Hepatocyte (in vitro differentiated cells): ENCODE data around the gene PHYKPL. TPM values are rescaled to one million over a fixed set of nuclear protein-coding genes. Genes with fewer than 3 reads are reported as not detected.
"Not testable (repeated sequence)": the region's sequence is repeated elsewhere in the genome, so short reads cannot be mapped to it uniquely, and the experiment has no call there.

Experiments used
- DNase-seq: peaks from one replicate; pipeline ENCODE4 v3.0.0-alpha.2; 2016; ENCODE audit warnings: low spot score
- H2AFZ ChIP-seq: fragments of 200-600 bp; sonication (generic); 2 replicates; pipeline ENCODE4 v1.6.0; 2016; ENCODE audit warnings: antibody characterized with exemption, mild to moderate bottlenecking
- H3K27ac ChIP-seq: fragments of 200-600 bp; sonication (generic); 2 replicates; pipeline ENCODE4 v1.5.1; 2016; ENCODE audit warnings: mild to moderate bottlenecking
- H3K27me3 ChIP-seq: fragments of 200-600 bp; sonication (generic); 2 replicates; pipeline ENCODE4 v1.6.1; 2016
- H3K36me3 ChIP-seq: fragments of 200-600 bp; sonication (generic); replicated peaks from 2 replicates; pipeline ENCODE4 v1.5.1; 2016; ENCODE audit warnings: low read depth; ENCODE audit not compliant: insufficient read depth
- H3K4me1 ChIP-seq: fragments of 200-600 bp; sonication (generic); 2 replicates; pipeline ENCODE4 v1.5.1; 2016; ENCODE audit warnings: mild to moderate bottlenecking, moderate library complexity; ENCODE audit not compliant: insufficient read depth
- H3K4me2 ChIP-seq: fragments of 200-600 bp; sonication (generic); 2 replicates; pipeline ENCODE4 v1.6.0; 2016
- H3K4me3 ChIP-seq: fragments of 200-600 bp; sonication (generic); 2 replicates; pipeline ENCODE4 v1.5.1; 2016; ENCODE audit warnings: mild to moderate bottlenecking
- H3K79me2 ChIP-seq: fragments of 200-600 bp; sonication (generic); 2 replicates; pipeline ENCODE4 v1.6.0; 2017; ENCODE audit warnings: mild to moderate bottlenecking
- H3K9me2 ChIP-seq: fragments of 200-600 bp; sonication (generic); replicated peaks from 2 replicates; pipeline ENCODE4 v1.6.0; 2017; ENCODE audit warnings: mild to moderate bottlenecking; ENCODE audit not compliant: insufficient read depth
- H3K9me3 ChIP-seq: fragments of 200-600 bp; sonication (generic); 2 replicates; pipeline ENCODE4 v1.5.1; 2016; ENCODE audit warnings: low read depth, mild to moderate bottlenecking
- H4K20me1 ChIP-seq: fragments of 200-600 bp; sonication (generic); 2 replicates; pipeline ENCODE4 v1.6.0; 2016; ENCODE audit warnings: mild to moderate bottlenecking; ENCODE audit not compliant: insufficient read depth, poor library complexity, severe bottlenecking
- EZH2 ChIP-seq: fragments of 200-600 bp; sonication (generic); IDR thresholded peaks from 2 replicates; pipeline ENCODE4 v1.6.1; 2016; ENCODE audit warnings: antibody characterized with exemption, mild to moderate bottlenecking, borderline replicate concordance
- EZH2phosphoT487 ChIP-seq: fragments of 200-600 bp; sonication (generic); IDR thresholded peaks from one replicate; pipeline ENCODE4 v1.6.1; 2018; ENCODE audit warnings: antibody characterized with exemption, mild to moderate bottlenecking, low read depth, moderate library complexity; ENCODE audit not compliant: unreplicated experiment, severe bottlenecking
- WGBS: methylation state at CpG from one replicate; pipeline ENCODE4 v1.1.6; 2016; ENCODE audit warnings: low lambda C conversion rate; ENCODE audit errors: missing lambda C conversion rate; 5-methylcytosine and 5-hydroxymethylcytosine counted together
- polyA plus RNA-seq: library from polyadenylated mRNA; unstranded; fragments of >200 nt; fragmentation: Nextera tagmentation; extraction: Ambion mirVana; gene quantifications from 2 replicates; pipeline ENCODE4 v1.2.1, GENCODE V29; 2016
- total RNA-seq: library from RNA; depleted of rRNA; stranded (reverse); fragments of >200 nt; gene quantifications from 2 replicates; pipeline ENCODE4 v1.2.3, GENCODE V29; 2014
- TF ChIP-seq, protein P1 (sequence below): fragments of 200-600 bp; sonication (generic); IDR thresholded peaks from 2 replicates; pipeline ENCODE4 v1.5.1; 2016; ENCODE audit warnings: antibody characterized with exemption, mild to moderate bottlenecking; ENCODE audit not compliant: poor library complexity

The PHYKPL gene
- total and polyA plus RNA-seq, 2 experiments from 2014 or later: 40.3 to 60.0 TPM

DNA sequence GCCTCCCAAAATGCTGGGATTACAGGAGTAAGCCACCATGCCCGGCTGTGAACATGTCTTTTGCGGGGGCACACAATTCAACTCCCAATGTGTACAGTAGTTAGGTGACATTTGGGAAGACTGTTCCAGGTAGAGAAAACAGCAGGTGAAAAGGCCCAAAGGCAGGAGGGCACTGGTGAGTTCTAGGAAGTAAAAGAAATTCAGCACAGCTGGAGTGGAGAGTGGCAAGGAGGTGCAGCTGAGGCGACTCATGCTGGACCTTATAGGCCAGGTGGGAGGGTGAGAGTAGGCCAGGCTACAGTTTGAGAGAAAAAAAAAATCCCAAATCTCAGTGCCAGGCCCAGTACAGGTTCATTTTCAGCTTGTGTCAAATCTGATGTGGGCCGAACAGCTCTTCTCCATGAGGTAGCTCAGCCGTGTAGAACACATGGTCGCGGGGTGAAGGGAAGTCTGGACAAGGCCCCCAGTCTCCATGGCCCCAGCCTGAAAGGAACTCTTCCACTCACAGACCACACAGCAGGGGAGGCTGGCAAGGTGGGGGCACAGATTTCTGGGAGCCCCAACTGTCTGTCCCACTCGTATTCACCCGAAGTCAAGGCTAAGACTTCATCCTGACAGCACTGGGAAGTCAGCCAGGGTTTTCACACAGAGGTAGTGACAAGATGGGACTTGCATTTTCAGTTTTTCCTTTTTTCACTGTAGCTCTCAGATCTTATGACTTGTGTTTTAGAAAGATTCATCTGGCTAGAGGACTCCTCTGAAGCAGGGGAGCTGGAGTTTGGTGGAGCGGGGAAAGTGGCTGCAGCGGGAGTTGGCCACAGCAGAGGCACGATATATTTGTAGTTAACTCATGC, 32.8 kb downstream of the PHYKPL start:
- Histone ChIP-seq H3K36me3 (no peaks in the 10 kb centered on the region), H4K20me1 (no peaks in the 10 kb centered on the region), H3K9me2 (no peaks in the 10 kb centered on the region), H3K4me1 (no peaks in the 10 kb centered on the region), H3K4me2 (no peak overlapping the region), H3K79me2 (peaks cover 2% of the 10 kb centered on the region), H3K27me3 (no peaks in the 10 kb centered on the region), H2AFZ (no peak overlapping the region), H3K4me3 (no peak overlapping the region), H3K9me3 (no peaks in the 10 kb centered on the region), H3K27ac (no peak overlapping the region)
- DNase-seq: no peak
- WGBS: 89% methylated on average over 12 of the region's 12 CpGs
- TF ChIP-seq, protein P1, sequence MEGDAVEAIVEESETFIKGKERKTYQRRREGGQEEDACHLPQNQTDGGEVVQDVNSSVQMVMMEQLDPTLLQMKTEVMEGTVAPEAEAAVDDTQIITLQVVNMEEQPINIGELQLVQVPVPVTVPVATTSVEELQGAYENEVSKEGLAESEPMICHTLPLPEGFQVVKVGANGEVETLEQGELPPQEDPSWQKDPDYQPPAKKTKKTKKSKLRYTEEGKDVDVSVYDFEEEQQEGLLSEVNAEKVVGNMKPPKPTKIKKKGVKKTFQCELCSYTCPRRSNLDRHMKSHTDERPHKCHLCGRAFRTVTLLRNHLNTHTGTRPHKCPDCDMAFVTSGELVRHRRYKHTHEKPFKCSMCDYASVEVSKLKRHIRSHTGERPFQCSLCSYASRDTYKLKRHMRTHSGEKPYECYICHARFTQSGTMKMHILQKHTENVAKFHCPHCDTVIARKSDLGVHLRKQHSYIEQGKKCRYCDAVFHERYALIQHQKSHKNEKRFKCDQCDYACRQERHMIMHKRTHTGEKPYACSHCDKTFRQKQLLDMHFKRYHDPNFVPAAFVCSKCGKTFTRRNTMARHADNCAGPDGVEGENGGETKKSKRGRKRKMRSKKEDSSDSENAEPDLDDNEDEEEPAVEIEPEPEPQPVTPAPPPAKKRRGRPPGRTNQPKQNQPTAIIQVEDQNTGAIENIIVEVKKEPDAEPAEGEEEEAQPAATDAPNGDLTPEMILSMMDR: no peak
- TF ChIP-seq EZH2 (no peak), EZH2phosphoT487 (no peak)

DNA sequence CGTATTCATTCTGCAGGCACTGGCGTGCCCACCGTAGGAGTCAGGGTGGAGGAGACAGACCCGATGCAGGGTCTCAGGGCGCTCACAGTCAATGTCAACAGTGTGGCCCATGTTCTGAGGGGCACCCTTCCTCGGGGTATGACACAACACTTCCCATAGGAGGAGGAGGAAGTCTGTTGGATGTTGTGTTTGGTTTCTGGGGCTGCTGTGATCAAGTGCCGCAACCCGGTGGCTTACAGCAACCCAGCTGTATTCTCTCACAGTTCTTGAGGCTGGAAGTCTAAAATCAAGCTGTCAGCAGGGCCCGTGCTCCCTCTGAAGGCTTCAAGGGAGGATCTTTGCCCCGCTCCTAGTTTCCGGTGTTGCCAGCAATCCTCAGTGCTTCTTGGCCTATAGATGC, 33.9 kb downstream of the PHYKPL start:
- Histone ChIP-seq H3K79me2 (no peaks in the 10 kb centered on the region), H3K27ac (no peak overlapping the region), H2AFZ (no peak overlapping the region), H3K9me2 (no peaks in the 10 kb centered on the region), H3K4me3 (no peak overlapping the region), H3K4me2 (no peak overlapping the region), H4K20me1 (no peaks in the 10 kb centered on the region), H3K27me3 (no peaks in the 10 kb centered on the region), H3K36me3 (no peaks in the 10 kb centered on the region), H3K4me1 (no peaks in the 10 kb centered on the region), H3K9me3 (no peaks in the 10 kb centered on the region)
- WGBS: 88% methylated on average over 11 of the region's 11 CpGs
- no peak for TF ChIP-seq EZH2
- TF ChIP-seq EZH2phosphoT487: no peak
- TF ChIP-seq, protein P1: no peak
- no peak for DNase-seq

DNA sequence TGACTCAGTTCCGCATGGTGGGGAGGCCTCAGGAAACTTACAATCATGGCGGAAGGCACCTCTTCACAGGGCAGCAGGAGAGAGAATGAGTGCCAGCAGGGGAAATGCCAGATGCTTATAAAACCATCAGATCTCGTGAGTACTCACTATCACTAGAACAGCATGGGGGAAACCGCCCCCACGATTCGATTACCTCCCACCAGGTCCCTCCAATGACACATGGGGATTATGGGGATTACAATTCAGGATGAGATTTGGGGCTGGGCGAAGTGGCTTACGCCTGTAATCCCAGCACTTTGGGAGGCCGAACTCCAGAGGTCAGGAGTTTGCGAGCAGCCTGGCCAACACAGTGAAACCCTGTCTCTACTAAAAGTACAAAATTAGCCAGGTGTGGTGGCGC, 34.5 kb downstream of the PHYKPL start:
- WGBS: 76% methylated on average over 11 of the region's 11 CpGs

DNA sequence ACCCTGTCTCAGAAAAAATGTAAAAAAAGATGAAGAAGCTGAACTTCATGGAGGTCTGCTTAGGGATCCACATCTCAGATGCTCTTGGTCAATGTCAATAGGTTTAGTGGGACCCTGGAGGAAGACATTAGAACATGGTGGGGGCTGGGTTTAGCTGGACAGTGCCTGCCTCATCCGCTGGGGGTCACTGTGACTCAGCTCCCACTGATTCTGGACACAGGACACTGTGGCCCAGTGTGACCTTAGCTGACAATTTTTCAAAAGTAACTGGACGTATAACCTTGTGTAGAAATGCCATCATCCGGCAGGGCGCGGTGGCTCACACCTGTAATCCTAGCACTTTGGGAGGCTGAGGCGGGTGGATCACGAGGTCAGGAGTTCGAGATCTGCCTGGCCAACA, 35.6 kb downstream of the PHYKPL start:
- no peaks in the 10 kb centered on the region for H3K9me2 ChIP-seq
- H3K79me2 ChIP-seq: no peaks in the 10 kb centered on the region
- H3K36me3 ChIP-seq: no peaks in the 10 kb centered on the region
- H3K4me1 ChIP-seq: no peaks in the 10 kb centered on the region
- H3K4me3 ChIP-seq: no peak overlapping the region
- no peak overlapping the region for H2AFZ ChIP-seq
- 84% methylated on average over 8 of the region's 8 CpGs for WGBS
- H3K27me3 ChIP-seq: no peaks in the 10 kb centered on the region
- TF ChIP-seq EZH2: no peak
- TF ChIP-seq, protein P1: peak; percentile 28
- no peak overlapping the region for H3K4me2 ChIP-seq
- no peaks in the 10 kb centered on the region for H3K9me3 ChIP-seq
- no peaks in the 10 kb centered on the region for H4K20me1 ChIP-seq
- H3K27ac ChIP-seq: no peak overlapping the region
- no peak for DNase-seq

More for the DNA sequence above, 34.5 kb downstream of the PHYKPL start:
- H2AFZ ChIP-seq, H3K4me1 ChIP-seq, H3K9me2 ChIP-seq, H3K4me2 ChIP-seq, H3K36me3 ChIP-seq, H3K27me3 ChIP-seq, H4K20me1 ChIP-seq, H3K4me3 ChIP-seq, H3K79me2 ChIP-seq, DNase-seq, H3K27ac ChIP-seq, H3K9me3 ChIP-seq: not testable (repeated sequence)
